PFSK-1 (cell line): Measurements from ENCODE around the gene TMTC2.

Source experiments
- FOXP2 ChIP-seq: optimal IDR thresholded peaks from 2 replicates; pipeline ENCODE3; 2011; ENCODE audit warnings: borderline replicate concordance, control low read depth, inconsistent platforms; ENCODE audit not compliant: insufficient read depth; ENCODE audit errors: extremely low read length, extremely low read depth
- POLR2AphosphoS5 ChIP-seq: IDR thresholded peaks from 2 replicates; pipeline ENCODE4 v1.6.1; 2012; ENCODE audit warnings: low read depth, mild to moderate bottlenecking, control low read depth, low read length, moderate library complexity
- SIN3A ChIP-seq: IDR thresholded peaks from 2 replicates; pipeline ENCODE4 v1.6.1; 2012; ENCODE audit warnings: mild to moderate bottlenecking, low read length, moderate library complexity, borderline replicate concordance; ENCODE audit not compliant: insufficient read depth
- TAF1 ChIP-seq: IDR thresholded peaks from 2 replicates; pipeline ENCODE4 v1.6.1; 2012; ENCODE audit warnings: low read length, control low read depth, borderline replicate concordance; ENCODE audit not compliant: insufficient read depth
- TF ChIP-seq, protein P1 (sequence below), 2 experiments: IDR thresholded peaks; 2 replicates each; pipeline versions ENCODE4 v1.6.1 to v1.8.0; 2011 to 2012; ENCODE audit warnings: low read depth in 2 of 2, low read length in 2 of 2, control low read depth in 1 of 2, inconsistent platforms in 1 of 2, mild to moderate bottlenecking in 1 of 2, moderate library complexity in 1 of 2; ENCODE audit not compliant: insufficient read depth in 1 of 2

DNA sequence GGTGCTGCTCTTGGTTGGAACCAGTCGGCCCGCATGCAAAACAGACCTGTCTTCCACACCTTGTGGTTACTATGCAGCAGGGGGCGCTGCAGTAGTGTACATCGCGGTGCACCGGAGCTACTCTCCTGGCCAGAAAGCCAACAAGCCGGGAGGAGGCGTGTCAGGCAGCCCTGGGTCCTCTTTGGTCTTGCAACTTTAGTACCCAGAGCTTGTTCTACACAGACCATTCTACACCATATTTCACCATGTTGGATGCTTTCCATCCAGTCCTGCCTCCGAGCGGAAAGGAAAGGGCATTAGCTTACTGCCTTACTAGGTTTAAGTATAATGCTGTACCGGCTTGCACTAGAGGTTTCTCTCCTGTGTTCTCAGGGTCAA is 927 bp upstream of the TMTC2 start:
- TF ChIP-seq POLR2AphosphoS5, result no peak
- TF ChIP-seq TAF1, result no peak
- TF ChIP-seq, protein P1, sequence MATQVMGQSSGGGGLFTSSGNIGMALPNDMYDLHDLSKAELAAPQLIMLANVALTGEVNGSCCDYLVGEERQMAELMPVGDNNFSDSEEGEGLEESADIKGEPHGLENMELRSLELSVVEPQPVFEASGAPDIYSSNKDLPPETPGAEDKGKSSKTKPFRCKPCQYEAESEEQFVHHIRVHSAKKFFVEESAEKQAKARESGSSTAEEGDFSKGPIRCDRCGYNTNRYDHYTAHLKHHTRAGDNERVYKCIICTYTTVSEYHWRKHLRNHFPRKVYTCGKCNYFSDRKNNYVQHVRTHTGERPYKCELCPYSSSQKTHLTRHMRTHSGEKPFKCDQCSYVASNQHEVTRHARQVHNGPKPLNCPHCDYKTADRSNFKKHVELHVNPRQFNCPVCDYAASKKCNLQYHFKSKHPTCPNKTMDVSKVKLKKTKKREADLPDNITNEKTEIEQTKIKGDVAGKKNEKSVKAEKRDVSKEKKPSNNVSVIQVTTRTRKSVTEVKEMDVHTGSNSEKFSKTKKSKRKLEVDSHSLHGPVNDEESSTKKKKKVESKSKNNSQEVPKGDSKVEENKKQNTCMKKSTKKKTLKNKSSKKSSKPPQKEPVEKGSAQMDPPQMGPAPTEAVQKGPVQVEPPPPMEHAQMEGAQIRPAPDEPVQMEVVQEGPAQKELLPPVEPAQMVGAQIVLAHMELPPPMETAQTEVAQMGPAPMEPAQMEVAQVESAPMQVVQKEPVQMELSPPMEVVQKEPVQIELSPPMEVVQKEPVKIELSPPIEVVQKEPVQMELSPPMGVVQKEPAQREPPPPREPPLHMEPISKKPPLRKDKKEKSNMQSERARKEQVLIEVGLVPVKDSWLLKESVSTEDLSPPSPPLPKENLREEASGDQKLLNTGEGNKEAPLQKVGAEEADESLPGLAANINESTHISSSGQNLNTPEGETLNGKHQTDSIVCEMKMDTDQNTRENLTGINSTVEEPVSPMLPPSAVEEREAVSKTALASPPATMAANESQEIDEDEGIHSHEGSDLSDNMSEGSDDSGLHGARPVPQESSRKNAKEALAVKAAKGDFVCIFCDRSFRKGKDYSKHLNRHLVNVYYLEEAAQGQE (IDR thresholded peaks at IDR 0.05; ENCODE audit: insufficient read depth in 1 of 2, low read depth in 2 of 2, low read length in 2 of 2), result no peak
- TF ChIP-seq SIN3A, result peak; percentile 56; the same call in 1 of the 2 replicates
- peak; percentile 52 for TF ChIP-seq FOXP2
